B cell (primary cell): ENCODE data around the gene NYAP2.

Experiments
- EZH2 ChIP-seq: IDR thresholded peaks from 2 replicates; pipeline ENCODE4 v1.6.1; 2012; ENCODE audit warnings: borderline replicate concordance, low read depth, mild to moderate bottlenecking, moderate library complexity, low read length; ENCODE audit not compliant: insufficient read depth, poor library complexity, severe bottlenecking
- TF ChIP-seq, protein P1 (sequence below): fragments of 200-600 bp; IDR thresholded peaks from one replicate; pipeline ENCODE4 v1.8.0; 2022; ENCODE audit warnings: antibody characterized with exemption, mild to moderate bottlenecking

DNA sequence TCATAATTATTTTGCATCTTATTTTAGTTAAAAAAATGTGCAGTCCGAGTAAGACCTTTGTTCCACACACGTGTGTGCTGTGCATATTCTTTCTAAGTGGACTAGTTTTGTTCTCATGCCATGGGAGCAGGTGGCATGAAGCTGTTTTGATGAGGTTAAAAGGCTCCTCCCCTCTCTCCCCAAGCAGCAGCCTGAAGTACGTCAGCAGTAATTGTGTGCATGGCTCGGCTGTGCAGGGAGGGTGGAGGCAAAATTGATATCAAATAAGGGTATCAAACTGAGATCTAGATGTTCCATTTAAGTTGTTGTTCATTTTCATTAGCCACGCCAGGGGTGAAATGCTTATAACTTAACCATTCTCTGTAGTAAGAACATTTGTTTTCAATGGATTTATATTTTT, at the start of gene NYAP2:
- TF ChIP-seq, protein P1, sequence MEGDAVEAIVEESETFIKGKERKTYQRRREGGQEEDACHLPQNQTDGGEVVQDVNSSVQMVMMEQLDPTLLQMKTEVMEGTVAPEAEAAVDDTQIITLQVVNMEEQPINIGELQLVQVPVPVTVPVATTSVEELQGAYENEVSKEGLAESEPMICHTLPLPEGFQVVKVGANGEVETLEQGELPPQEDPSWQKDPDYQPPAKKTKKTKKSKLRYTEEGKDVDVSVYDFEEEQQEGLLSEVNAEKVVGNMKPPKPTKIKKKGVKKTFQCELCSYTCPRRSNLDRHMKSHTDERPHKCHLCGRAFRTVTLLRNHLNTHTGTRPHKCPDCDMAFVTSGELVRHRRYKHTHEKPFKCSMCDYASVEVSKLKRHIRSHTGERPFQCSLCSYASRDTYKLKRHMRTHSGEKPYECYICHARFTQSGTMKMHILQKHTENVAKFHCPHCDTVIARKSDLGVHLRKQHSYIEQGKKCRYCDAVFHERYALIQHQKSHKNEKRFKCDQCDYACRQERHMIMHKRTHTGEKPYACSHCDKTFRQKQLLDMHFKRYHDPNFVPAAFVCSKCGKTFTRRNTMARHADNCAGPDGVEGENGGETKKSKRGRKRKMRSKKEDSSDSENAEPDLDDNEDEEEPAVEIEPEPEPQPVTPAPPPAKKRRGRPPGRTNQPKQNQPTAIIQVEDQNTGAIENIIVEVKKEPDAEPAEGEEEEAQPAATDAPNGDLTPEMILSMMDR, result no peak
- TF ChIP-seq EZH2, result no peak
